Measurements from ENCODE around the gene AP3D1.

The AP3D1 gene

GRCh38 chr19:2181633-2181997, 30.2 kb upstream of the AP3D1 start:
- no peak overlapping the region for H3K4me3 ChIP-seq (ENCODE audit: low read depth, low read length)
- no peak for DNase-seq (ENCODE audit: low read depth)
- TF ChIP-seq CTCF (IDR thresholded peaks at IDR 0.05; ENCODE audit: low read depth, low read length, missing control alignments) = no peak

- TF ChIP-seq CTCF (IDR thresholded peaks at IDR 0.05; ENCODE audit: low read depth, low read length, missing control alignments) = no peak
- no peak for DNase-seq (ENCODE audit: low read depth)
- H3K4me3 ChIP-seq (ENCODE audit: low read depth, low read length) = no peak overlapping the region
Observed at GRCh38 chr19:2180881-2181632, 29.7 kb upstream of the AP3D1 start.

- no peak for DNase-seq (ENCODE audit: low read depth)
- H3K4me3 ChIP-seq (ENCODE audit: low read depth, low read length) = no peak overlapping the region
- no peak for TF ChIP-seq CTCF (IDR thresholded peaks at IDR 0.05; ENCODE audit: low read depth, low read length, missing control alignments)
Observed at GRCh38 chr19:2180114-2180513, 28.7 kb upstream of the AP3D1 start.

- no peak for TF ChIP-seq CTCF (IDR thresholded peaks at IDR 0.05; ENCODE audit: low read depth, low read length, missing control alignments)
- H3K4me3 ChIP-seq (ENCODE audit: low read depth, low read length) = no peak overlapping the region
- DNase-seq (ENCODE audit: low read depth) = no peak
Observed at GRCh38 chr19:2179095-2179494, 27.7 kb upstream of the AP3D1 start.

- TF ChIP-seq CTCF (IDR thresholded peaks at IDR 0.05; ENCODE audit: low read depth, low read length, missing control alignments) = no peak
- DNase-seq (ENCODE audit: low read depth) = no peak
- no peak overlapping the region for H3K4me3 ChIP-seq (ENCODE audit: low read depth, low read length)
Observed at GRCh38 chr19:2176337-2176994, 25.1 kb upstream of the AP3D1 start.

GRCh38 chr19:2175742-2176141, 24.4 kb upstream of the AP3D1 start:
- DNase-seq (ENCODE audit: low read depth) = no peak
- no peak for TF ChIP-seq CTCF (IDR thresholded peaks at IDR 0.05; ENCODE audit: low read depth, low read length, missing control alignments)

More at GRCh38 chr19:2175742-2176141, 24.4 kb upstream of the AP3D1 start:
- no peak overlapping the region for H3K4me3 ChIP-seq (ENCODE audit: low read depth, low read length)

All from GM12864 (cell line).